KG1 (cell line): ENCODE results near the gene STK36.

Experiments
- DNase-seq: peaks from one replicate; lab custom pipeline; 2025; lab: John Stamatoyannopoulos, UW

STK36 gene

GRCh38 chr2:218746470-218746795, 74.5 kb downstream of the STK36 start:
- DNase-seq: no peak

DNA sequence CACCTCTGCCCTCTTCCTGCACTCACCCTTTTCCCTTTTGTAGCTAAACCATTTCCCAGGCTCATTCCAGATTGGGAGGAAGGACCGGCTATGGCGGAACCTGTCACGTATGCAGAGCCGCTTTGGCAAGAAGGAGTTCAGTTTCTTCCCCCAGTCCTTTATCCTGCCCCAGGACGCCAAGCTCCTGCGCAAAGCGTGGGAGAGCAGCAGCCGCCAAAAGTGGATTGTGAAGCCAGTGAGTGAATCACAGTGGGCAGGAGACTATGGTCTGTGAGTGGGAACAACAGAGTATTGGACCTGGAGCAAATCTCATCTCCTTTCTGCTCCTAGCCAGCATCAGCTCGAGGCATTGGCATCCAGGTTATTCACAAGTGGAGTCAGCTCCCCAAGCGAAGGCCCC, 75.1 kb downstream of the STK36 start:
- no peak for DNase-seq

DNA sequence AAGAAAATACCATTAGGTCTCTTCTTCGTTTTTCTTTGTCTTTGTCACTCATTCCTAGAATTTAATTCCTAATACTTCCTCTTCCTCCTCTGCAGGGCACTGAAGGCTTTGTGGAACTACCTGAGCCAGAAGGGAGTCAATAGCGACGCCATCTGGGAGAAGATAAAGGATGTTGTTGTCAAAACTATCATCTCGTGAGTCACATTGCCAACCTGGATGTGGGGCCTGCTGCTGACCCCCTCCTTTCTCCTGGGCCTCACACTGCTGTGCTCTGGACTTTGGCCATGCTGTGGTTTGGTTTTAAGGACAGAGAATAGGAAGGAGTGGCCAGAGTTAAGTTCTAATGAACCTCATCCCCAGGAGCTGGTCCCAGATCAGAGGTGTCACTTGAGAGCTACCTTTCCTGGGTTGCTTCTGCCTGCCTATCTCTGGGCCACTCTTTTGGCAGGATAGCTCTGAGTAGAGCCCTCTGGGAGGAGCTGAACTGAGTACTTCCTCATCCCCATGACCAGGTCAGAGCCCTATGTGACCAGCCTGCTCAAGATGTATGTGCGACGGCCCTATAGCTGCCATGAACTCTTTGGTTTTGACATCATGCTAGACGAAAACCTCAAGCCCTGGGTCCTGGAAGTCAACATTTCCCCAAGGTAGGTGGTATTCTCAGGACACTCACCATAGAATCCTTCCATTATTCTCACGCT, 77.0 kb downstream of the STK36 start:
- no peak for DNase-seq
